Calu3 (cell line): Measurements from ENCODE around the gene TRAF3. TPM values are rescaled to one million over a fixed set of nuclear protein-coding genes. Genes with fewer than 3 reads are reported as not detected.

ENCODE experiments used
- BruUV-seq: library from RNA; stranded (reverse); fragments of 400-500 nt; replicated peaks from 2 replicates; lab custom pipeline; 2021; lab: Mats Ljungman, UMichigan
- CTCF ChIA-PET: fragments of 300-600 bp; sonication (Branson Sonifier 250); formaldehyde crosslinking; loops from one replicate; lab custom pipeline; 2022; ENCODE audit warnings: antibody characterized with exemption; lab: Charles Lee
- DNase-seq: peaks from one replicate; pipeline ENCODE4 v3.0.0; 2022
- H3K27ac Mint-ChIP-seq: one replicate; pipeline ENCODE4 v1.8.0; 2022; ENCODE audit warnings: mixed read lengths; ENCODE audit not compliant: unreplicated experiment
- H3K27me3 Mint-ChIP-seq: one replicate; pipeline ENCODE4 v1.8.0; 2022; ENCODE audit warnings: mixed read lengths; ENCODE audit not compliant: unreplicated experiment
- H3K36me3 Mint-ChIP-seq: one replicate; pipeline ENCODE4 v1.8.0; 2022; ENCODE audit warnings: mild to moderate bottlenecking, moderate library complexity, mixed read lengths; ENCODE audit not compliant: insufficient read depth, unreplicated experiment
- H3K4me1 Mint-ChIP-seq: one replicate; pipeline ENCODE4 v1.8.0; 2022; ENCODE audit warnings: mild to moderate bottlenecking, low read depth, mixed read lengths; ENCODE audit not compliant: unreplicated experiment
- H3K4me3 Mint-ChIP-seq: one replicate; pipeline ENCODE4 v1.8.0; 2022; ENCODE audit warnings: mild to moderate bottlenecking, low read depth, moderate library complexity, mixed read lengths; ENCODE audit not compliant: unreplicated experiment
- H3K9me3 Mint-ChIP-seq: one replicate; pipeline ENCODE4 v1.8.0; 2022; ENCODE audit warnings: low read depth, mixed read lengths; ENCODE audit not compliant: unreplicated experiment
- CTCF ChIP-seq: fragments of 200-600 bp; IDR thresholded peaks from one replicate; pipeline ENCODE4 v1.8.0; 2022; ENCODE audit warnings: antibody characterized with exemption; ENCODE audit not compliant: unreplicated experiment
- intact Hi-C: fragments of 100-400 bp; cut with micrococcal nuclease; formaldehyde crosslinking; loops from one replicate; pipeline ENCODE4 v1.10.0; 2022; ENCODE audit not compliant: unreplicated experiment
- total RNA-seq: library from RNA; stranded (reverse); gene quantifications from 2 replicates; pipeline ENCODE4 v1.2.3, GENCODE V29; 2022

Gene TRAF3
- total RNA-seq, 1 experiment from 2014 or later: 24.2 TPM

- Mint-ChIP-seq H3K4me3 (peak overlapping the region; percentile 54), H3K27ac (peak overlapping the region; percentile 65), H3K36me3 (peaks cover 52% of the 10 kb centered on the region), H3K27me3 (no peaks in the 10 kb centered on the region), H3K9me3 (no peaks in the 10 kb centered on the region), H3K4me1 (peaks cover 9% of the 10 kb centered on the region)
- no peak for TF ChIP-seq CTCF
- no TSS peak for BruUV-seq
- CTCF ChIA-PET: interaction anchor here (0.6 to 1.1 kb wide), 2 partner anchors 217 to 233 kb away, joined by 3 to 6 read pairs; no protein-coding TSS in a partner anchor
- intact Hi-C loops: loop anchor here (10.0 kb wide), 2 partner anchors 153 to 233 kb away; partner anchors contain the start of gene TRAF3
- DNase-seq: peak; percentile 82
Measured at GRCh38 chr14:102927346-102927877, 150.2 kb downstream of the TRAF3 start.

- H3K4me1 Mint-ChIP-seq: peaks cover 9% of the 10 kb centered on the region
- intact Hi-C loops: loop anchor here (10.0 kb wide), 2 partner anchors 153 to 233 kb away; partner anchors contain the start of gene TRAF3
- CTCF ChIA-PET: interaction anchor here (0.6 to 1.1 kb wide), 2 partner anchors 216 to 233 kb away, joined by 3 to 6 read pairs; no protein-coding TSS in a partner anchor
- H3K4me3 Mint-ChIP-seq: peak overlapping the region; percentile 54
- no peak overlapping the region for H3K27ac Mint-ChIP-seq
- no peak for TF ChIP-seq CTCF
- H3K27me3 Mint-ChIP-seq: no peaks in the 10 kb centered on the region
- peaks cover 53% of the 10 kb centered on the region for H3K36me3 Mint-ChIP-seq
- H3K9me3 Mint-ChIP-seq: no peaks in the 10 kb centered on the region
- BruUV-seq: no TSS peak
- peak; percentile 37 for DNase-seq
Measured at GRCh38 chr14:102927878-102928411, 150.7 kb downstream of the TRAF3 start.

- H3K36me3 Mint-ChIP-seq: peaks cover 60% of the 10 kb centered on the region
- BruUV-seq: TSS peak; percentile 49
- H3K9me3 Mint-ChIP-seq: no peaks in the 10 kb centered on the region
- H3K4me1 Mint-ChIP-seq: peaks cover 9% of the 10 kb centered on the region
- CTCF ChIA-PET: interaction anchor here (0.5 kb wide), 1 partner anchor 16 kb away, joined by 4 read pairs; no protein-coding TSS in a partner anchor
- H3K4me3 Mint-ChIP-seq: peak overlapping the region; percentile 54
- no peak for TF ChIP-seq CTCF
- H3K27ac Mint-ChIP-seq: no peak overlapping the region
- H3K27me3 Mint-ChIP-seq: no peaks in the 10 kb centered on the region
- DNase-seq: peak; percentile 91
- intact Hi-C loops: loop anchor here (10.0 kb wide), 2 partner anchors 154 to 234 kb away; partner anchors contain the start of gene TRAF3
Measured at GRCh38 chr14:102928412-102929240, 151.4 kb downstream of the TRAF3 start.
